WTC11 (cell line): ENCODE measurements around the gene LIN9. TPM values are rescaled to one million over a fixed set of nuclear protein-coding genes. Genes with fewer than 3 reads are reported as not detected.

Experiments
- ATAC-seq: fragments of 200-7000 bp; cut with Tn5 transposase; 2 replicates; pipeline ENCODE4 v1.10.0; 2021; ENCODE audit warnings: mild to moderate bottlenecking, moderate library complexity
- CTCF ChIA-PET: fragments of 300-600 bp; sonication (Branson Sonifier 250); formaldehyde crosslinking; loops from one replicate; lab custom pipeline; 2021; ENCODE audit warnings: antibody characterized with exemption; lab: Charles Lee
- POLR2A ChIA-PET: fragments of 350-600 bp; sonication (Branson Sonifier 250); formaldehyde crosslinking; loops from one replicate; lab custom pipeline; 2021; ENCODE audit warnings: antibody characterized with exemption; lab: Charles Lee
- DNase-seq: peaks from one replicate; pipeline ENCODE4 v3.0.0; 2021; ENCODE audit warnings: low spot score
- H3K27ac Mint-ChIP-seq: 2 replicates; pipeline ENCODE4 v1.8.0; 2021; ENCODE audit warnings: mixed read lengths
- H3K27me3 Mint-ChIP-seq: 2 replicates; pipeline ENCODE4 v1.8.0; 2021; ENCODE audit warnings: low read depth, mild to moderate bottlenecking, moderate library complexity, mixed read lengths
- H3K36me3 Mint-ChIP-seq: 2 replicates; pipeline ENCODE4 v1.8.0; 2021; ENCODE audit warnings: mixed read lengths
- H3K4me1 Mint-ChIP-seq: 2 replicates; pipeline ENCODE4 v1.8.0; 2022; ENCODE audit warnings: mixed read lengths
- H3K4me3 Mint-ChIP-seq: 2 replicates; pipeline ENCODE4 v1.8.0; 2021; ENCODE audit warnings: mild to moderate bottlenecking, moderate library complexity, mixed read lengths
- H3K9me3 Mint-ChIP-seq: 2 replicates; pipeline ENCODE4 v1.8.0; 2021; ENCODE audit warnings: mixed read lengths
- ESRRA ChIP-seq: sonication (generic); formaldehyde crosslinking; IDR thresholded peaks from 2 replicates; pipeline ENCODE4 v1.8.1; 2022; ENCODE audit warnings: mild to moderate bottlenecking, missing genetic modification reagents, borderline replicate concordance
- FOXK1 ChIP-seq: sonication (generic); formaldehyde crosslinking; IDR thresholded peaks from 2 replicates; pipeline ENCODE4 v1.8.0; 2022; ENCODE audit warnings: mild to moderate bottlenecking, moderate library complexity, missing genetic modification reagents
- GABPB1 ChIP-seq: sonication (generic); formaldehyde crosslinking; IDR thresholded peaks from 2 replicates; pipeline ENCODE4 v1.8.1; 2023; ENCODE audit warnings: mild to moderate bottlenecking, missing genetic modification reagents
- MXD4 ChIP-seq: fragments of 250-450 bp; sonication (Bioruptor Pico); IDR thresholded peaks from 2 replicates; pipeline ENCODE4 v1.8.0; 2021; ENCODE audit warnings: mild to moderate bottlenecking, moderate library complexity, borderline replicate concordance
- NFE2L1 ChIP-seq: sonication (generic); formaldehyde crosslinking; IDR thresholded peaks from 2 replicates; pipeline ENCODE4 v1.8.1; 2023; ENCODE audit warnings: missing genetic modification reagents
- PREB ChIP-seq: sonication (generic); formaldehyde crosslinking; IDR thresholded peaks from 2 replicates; pipeline ENCODE4 v1.8.1; 2022; ENCODE audit warnings: mild to moderate bottlenecking, missing genetic modification reagents, moderate library complexity, borderline replicate concordance
- USF2 ChIP-seq: sonication (generic); formaldehyde crosslinking; IDR thresholded peaks from 2 replicates; pipeline ENCODE4 v1.8.1; 2023; ENCODE audit warnings: mild to moderate bottlenecking, missing genetic modification reagents, moderate library complexity
- ZNF423 ChIP-seq: fragments of 250-450 bp; sonication (Bioruptor Pico); IDR thresholded peaks from 2 replicates; pipeline ENCODE4 v2.1.2; 2022; ENCODE audit warnings: mild to moderate bottlenecking, moderate library complexity
- ZNF532 ChIP-seq: fragments of 250-450 bp; sonication (Bioruptor Pico); IDR thresholded peaks from 2 replicates; pipeline ENCODE4 v1.9.0; 2021; ENCODE audit warnings: mild to moderate bottlenecking, borderline replicate concordance
- total RNA-seq: library from RNA; stranded (reverse); gene quantifications from 3 replicates; pipeline ENCODE4 v1.2.3, GENCODE V29; 2021
- TF ChIP-seq, protein P1 (sequence below): sonication (generic); formaldehyde crosslinking; IDR thresholded peaks from 2 replicates; pipeline ENCODE4 v1.8.1; 2022; ENCODE audit warnings: low read depth, mild to moderate bottlenecking, moderate library complexity, missing genetic modification reagents, borderline replicate concordance
- TF ChIP-seq, protein P2 (sequence below): sonication (generic); formaldehyde crosslinking; IDR thresholded peaks from 2 replicates; pipeline ENCODE4 v1.8.0; 2023; ENCODE audit warnings: mild to moderate bottlenecking, missing genetic modification reagents
- TF ChIP-seq, protein P3 (sequence below): fragments of 250-450 bp; sonication (Bioruptor Pico); IDR thresholded peaks from 2 replicates; pipeline ENCODE4 v1.9.0; 2021; ENCODE audit warnings: mild to moderate bottlenecking
- TF ChIP-seq, protein P4 (sequence below): fragments of 200-600 bp; IDR thresholded peaks from 2 replicates; pipeline ENCODE4 v1.8.0; 2022; ENCODE audit warnings: antibody characterized with exemption
- TF ChIP-seq, protein P5 (sequence below): sonication (generic); formaldehyde crosslinking; IDR thresholded peaks from 2 replicates; pipeline ENCODE4 v1.8.1; 2023; ENCODE audit warnings: mild to moderate bottlenecking, moderate library complexity, missing genetic modification reagents
- TF ChIP-seq, protein P6 (sequence below): sonication (generic); formaldehyde crosslinking; IDR thresholded peaks from 2 replicates; pipeline ENCODE4 v1.8.0; 2022; ENCODE audit warnings: mild to moderate bottlenecking, missing genetic modification reagents

The LIN9 gene
- total RNA-seq, 1 experiment from 2014 or later: 15.7 TPM

DNA sequence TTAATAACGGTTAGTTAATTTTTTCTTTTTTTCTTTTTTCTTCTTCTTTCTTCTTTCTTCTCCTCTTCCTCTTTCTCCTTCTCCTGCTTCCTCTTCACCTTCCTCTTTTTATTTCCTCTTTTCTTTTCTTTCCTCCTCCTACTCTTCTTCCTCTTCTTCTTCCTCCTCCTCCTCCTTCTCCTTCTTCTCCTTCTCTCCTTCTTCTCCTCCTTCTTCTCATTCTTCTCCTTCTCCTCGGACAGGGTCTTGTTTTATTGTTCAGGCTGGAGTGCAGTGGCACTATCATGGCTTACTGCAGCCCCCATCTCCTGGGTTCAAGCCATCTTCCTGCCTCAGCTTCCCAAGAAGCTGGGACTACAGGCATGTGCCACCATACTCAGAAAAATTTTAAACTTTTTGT is 109.0 kb downstream of the LIN9 start (continued):
- TF ChIP-seq ESRRA (CRISPR knock-in tag) (no peak), ZNF532 (CRISPR knock-in tag) (no peak)
- TF ChIP-seq, all 79 proteins: peak for 1

DNA sequence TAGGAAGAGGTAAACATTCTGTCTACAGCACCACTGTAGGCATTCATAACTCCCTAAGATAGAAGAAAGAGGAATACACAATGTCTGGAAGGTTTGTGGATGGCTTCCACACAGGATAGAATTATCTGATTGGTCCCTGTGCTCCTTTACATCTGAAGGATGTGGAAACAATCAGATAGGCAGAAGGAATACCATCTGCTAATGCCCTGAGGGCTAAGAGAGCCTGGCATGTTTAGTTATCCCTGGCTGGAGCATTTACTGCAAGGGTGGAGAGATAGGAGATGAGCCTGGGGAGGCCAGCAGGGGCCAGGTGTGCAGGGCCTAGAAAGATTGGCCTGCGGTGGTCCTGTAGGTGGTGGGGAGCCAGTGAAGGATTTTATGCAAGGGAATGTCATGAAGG is 113.8 kb downstream of the LIN9 start:
- Mint-ChIP-seq H3K9me3 (no peaks in the 10 kb centered on the region), H3K27ac (peak overlapping the region; percentile 21; the same call in 1 of the 2 replicates), H3K4me3 (no peak overlapping the region)
- POLR2A ChIA-PET: no interaction called here
- ATAC-seq: no peak
- TF ChIP-seq MXD4 (CRISPR knock-in tag) (no peak), PREB (CRISPR knock-in tag) (no peak), NFE2L1 (CRISPR knock-in tag) (no peak), GABPB1 (no peak), FOXK1 (CRISPR knock-in tag) (no peak), ZNF423 (CRISPR knock-in tag) (no peak), USF2 (no peak)
- TF ChIP-seq, protein P1, sequence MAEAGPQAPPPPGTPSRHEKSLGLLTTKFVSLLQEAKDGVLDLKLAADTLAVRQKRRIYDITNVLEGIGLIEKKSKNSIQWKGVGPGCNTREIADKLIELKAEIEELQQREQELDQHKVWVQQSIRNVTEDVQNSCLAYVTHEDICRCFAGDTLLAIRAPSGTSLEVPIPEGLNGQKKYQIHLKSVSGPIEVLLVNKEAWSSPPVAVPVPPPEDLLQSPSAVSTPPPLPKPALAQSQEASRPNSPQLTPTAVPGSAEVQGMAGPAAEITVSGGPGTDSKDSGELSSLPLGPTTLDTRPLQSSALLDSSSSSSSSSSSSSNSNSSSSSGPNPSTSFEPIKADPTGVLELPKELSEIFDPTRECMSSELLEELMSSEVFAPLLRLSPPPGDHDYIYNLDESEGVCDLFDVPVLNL (CRISPR knock-in tag): no peak
- TF ChIP-seq, protein P2, sequence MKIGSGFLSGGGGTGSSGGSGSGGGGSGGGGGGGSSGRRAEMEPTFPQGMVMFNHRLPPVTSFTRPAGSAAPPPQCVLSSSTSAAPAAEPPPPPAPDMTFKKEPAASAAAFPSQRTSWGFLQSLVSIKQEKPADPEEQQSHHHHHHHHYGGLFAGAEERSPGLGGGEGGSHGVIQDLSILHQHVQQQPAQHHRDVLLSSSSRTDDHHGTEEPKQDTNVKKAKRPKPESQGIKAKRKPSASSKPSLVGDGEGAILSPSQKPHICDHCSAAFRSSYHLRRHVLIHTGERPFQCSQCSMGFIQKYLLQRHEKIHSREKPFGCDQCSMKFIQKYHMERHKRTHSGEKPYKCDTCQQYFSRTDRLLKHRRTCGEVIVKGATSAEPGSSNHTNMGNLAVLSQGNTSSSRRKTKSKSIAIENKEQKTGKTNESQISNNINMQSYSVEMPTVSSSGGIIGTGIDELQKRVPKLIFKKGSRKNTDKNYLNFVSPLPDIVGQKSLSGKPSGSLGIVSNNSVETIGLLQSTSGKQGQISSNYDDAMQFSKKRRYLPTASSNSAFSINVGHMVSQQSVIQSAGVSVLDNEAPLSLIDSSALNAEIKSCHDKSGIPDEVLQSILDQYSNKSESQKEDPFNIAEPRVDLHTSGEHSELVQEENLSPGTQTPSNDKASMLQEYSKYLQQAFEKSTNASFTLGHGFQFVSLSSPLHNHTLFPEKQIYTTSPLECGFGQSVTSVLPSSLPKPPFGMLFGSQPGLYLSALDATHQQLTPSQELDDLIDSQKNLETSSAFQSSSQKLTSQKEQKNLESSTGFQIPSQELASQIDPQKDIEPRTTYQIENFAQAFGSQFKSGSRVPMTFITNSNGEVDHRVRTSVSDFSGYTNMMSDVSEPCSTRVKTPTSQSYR (CRISPR knock-in tag): no peak
- TF ChIP-seq, protein P3, sequence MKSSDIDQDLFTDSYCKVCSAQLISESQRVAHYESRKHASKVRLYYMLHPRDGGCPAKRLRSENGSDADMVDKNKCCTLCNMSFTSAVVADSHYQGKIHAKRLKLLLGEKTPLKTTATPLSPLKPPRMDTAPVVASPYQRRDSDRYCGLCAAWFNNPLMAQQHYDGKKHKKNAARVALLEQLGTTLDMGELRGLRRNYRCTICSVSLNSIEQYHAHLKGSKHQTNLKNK (CRISPR knock-in tag): no peak
- TF ChIP-seq, protein P4, sequence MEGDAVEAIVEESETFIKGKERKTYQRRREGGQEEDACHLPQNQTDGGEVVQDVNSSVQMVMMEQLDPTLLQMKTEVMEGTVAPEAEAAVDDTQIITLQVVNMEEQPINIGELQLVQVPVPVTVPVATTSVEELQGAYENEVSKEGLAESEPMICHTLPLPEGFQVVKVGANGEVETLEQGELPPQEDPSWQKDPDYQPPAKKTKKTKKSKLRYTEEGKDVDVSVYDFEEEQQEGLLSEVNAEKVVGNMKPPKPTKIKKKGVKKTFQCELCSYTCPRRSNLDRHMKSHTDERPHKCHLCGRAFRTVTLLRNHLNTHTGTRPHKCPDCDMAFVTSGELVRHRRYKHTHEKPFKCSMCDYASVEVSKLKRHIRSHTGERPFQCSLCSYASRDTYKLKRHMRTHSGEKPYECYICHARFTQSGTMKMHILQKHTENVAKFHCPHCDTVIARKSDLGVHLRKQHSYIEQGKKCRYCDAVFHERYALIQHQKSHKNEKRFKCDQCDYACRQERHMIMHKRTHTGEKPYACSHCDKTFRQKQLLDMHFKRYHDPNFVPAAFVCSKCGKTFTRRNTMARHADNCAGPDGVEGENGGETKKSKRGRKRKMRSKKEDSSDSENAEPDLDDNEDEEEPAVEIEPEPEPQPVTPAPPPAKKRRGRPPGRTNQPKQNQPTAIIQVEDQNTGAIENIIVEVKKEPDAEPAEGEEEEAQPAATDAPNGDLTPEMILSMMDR: no peak
- TF ChIP-seq, protein P5, sequence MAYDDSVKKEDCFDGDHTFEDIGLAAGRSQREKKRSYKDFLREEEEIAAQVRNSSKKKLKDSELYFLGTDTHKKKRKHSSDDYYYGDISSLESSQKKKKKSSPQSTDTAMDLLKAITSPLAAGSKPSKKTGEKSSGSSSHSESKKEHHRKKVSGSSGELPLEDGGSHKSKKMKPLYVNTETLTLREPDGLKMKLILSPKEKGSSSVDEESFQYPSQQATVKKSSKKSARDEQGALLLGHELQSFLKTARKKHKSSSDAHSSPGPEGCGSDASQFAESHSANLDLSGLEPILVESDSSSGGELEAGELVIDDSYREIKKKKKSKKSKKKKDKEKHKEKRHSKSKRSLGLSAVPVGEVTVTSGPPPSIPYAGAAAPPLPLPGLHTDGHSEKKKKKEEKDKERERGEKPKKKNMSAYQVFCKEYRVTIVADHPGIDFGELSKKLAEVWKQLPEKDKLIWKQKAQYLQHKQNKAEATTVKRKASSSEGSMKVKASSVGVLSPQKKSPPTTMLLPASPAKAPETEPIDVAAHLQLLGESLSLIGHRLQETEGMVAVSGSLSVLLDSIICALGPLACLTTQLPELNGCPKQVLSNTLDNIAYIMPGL: no peak
- TF ChIP-seq, protein P6, sequence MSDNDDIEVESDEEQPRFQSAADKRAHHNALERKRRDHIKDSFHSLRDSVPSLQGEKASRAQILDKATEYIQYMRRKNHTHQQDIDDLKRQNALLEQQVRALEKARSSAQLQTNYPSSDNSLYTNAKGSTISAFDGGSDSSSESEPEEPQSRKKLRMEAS (CRISPR knock-in tag): no peak
- TF ChIP-seq, all 79 proteins: peak for 0
- no peak for DNase-seq
- CTCF ChIA-PET: interaction anchor here (1.2 to 6.1 kb wide), 2 partner anchors 69 to 75 kb away, joined by 5 to 92 read pairs; no protein-coding TSS in a partner anchor
- Mint-ChIP-seq H3K36me3 (no peaks in the 10 kb centered on the region), H3K27me3 (no peaks in the 10 kb centered on the region; the same call in 1 of the 2 replicates), H3K4me1 (0 out of 2 replicates have a peak, but pooled peaks cover 3% of the 10 kb centered on the region)
